CD14-positive monocyte (primary cell): ENCODE measurements around the gene FRRS1L. TPM values are rescaled to one million over a fixed set of nuclear protein-coding genes. Genes with fewer than 3 reads are reported as not detected.

Experiments used
- DNase-seq, 3 donors: peaks; one replicate each; pipeline ENCODE4 v3.0.0-alpha.2; 2011 to 2022
- H2AFZ ChIP-seq: 2 replicates; pipeline ENCODE4 v1.6.0; 2012; ENCODE audit warnings: mild to moderate bottlenecking, low read depth, low read length, inconsistent platforms; ENCODE audit not compliant: insufficient read depth, poor library complexity, severe bottlenecking
- H3K27ac ChIP-seq, 2 donors: 1 replicate in 1 of 2; 2 replicates in 1 of 2; pipeline ENCODE4 v1.5.1; 2012 to 2013; ENCODE audit warnings: low read length in 2 of 2, control low read depth in 1 of 2, inconsistent platforms in 1 of 2, low read depth in 1 of 2, mild to moderate bottlenecking in 1 of 2
- H3K27me3 ChIP-seq, 2 donors: one replicate each; pipeline versions ENCODE4 v1.6.0 to v1.6.1; 2011 to 2013; ENCODE audit warnings: low read length in 2 of 2; ENCODE audit not compliant: control insufficient read depth in 2 of 2, insufficient read depth in 2 of 2
- H3K36me3 ChIP-seq, 2 donors: replicated peaks in 1 of 2; 1 replicate in 1 of 2; 2 replicates in 1 of 2; pipeline versions ENCODE4 v1.5.1 to v1.6.1; 2012 to 2013; ENCODE audit warnings: low read length in 2 of 2, control low read depth in 1 of 2, inconsistent platforms in 1 of 2, mild to moderate bottlenecking in 1 of 2; ENCODE audit not compliant: insufficient read depth in 2 of 2, control insufficient read depth in 1 of 2
- H3K4me1 ChIP-seq, 2 donors: 1 replicate in 1 of 2; 2 replicates in 1 of 2; pipeline versions ENCODE4 v1.5.1 to v1.6.1; 2012 to 2013; ENCODE audit warnings: low read length in 2 of 2, control low read depth in 1 of 2, inconsistent platforms in 1 of 2, mild to moderate bottlenecking in 1 of 2, moderate library complexity in 1 of 2; ENCODE audit not compliant: insufficient read depth in 2 of 2, control insufficient read depth in 1 of 2
- H3K4me2 ChIP-seq: replicated peaks from 2 replicates; pipeline ENCODE3; 2012; ENCODE audit warnings: low read length, moderate library complexity, mild to moderate bottlenecking; ENCODE audit not compliant: poor library complexity, severe bottlenecking; ENCODE audit errors: extremely low read depth
- H3K4me3 ChIP-seq, 3 experiments: fragments of 200-600 bp in 1 of 3; sonication (generic) in 1 of 3; replicated peaks in 1 of 3; 1 replicate in 2 of 3; 2 replicates in 1 of 3; pipeline ENCODE4 v1.5.1; 2011 to 2013; ENCODE audit warnings: low read length in 3 of 3, mild to moderate bottlenecking in 3 of 3, control low read depth in 2 of 3, low read depth in 2 of 3, inconsistent platforms in 1 of 3, moderate library complexity in 1 of 3
- H3K79me2 ChIP-seq: 2 replicates; pipeline ENCODE4 v1.6.0; 2012; ENCODE audit warnings: mild to moderate bottlenecking, control low read depth, inconsistent platforms, low read length, moderate library complexity; ENCODE audit not compliant: insufficient read depth
- H3K9ac ChIP-seq: 2 replicates; pipeline ENCODE4 v1.6.0; 2017; ENCODE audit warnings: low read length, mild to moderate bottlenecking; ENCODE audit not compliant: insufficient read depth, poor library complexity, severe bottlenecking
- H3K9me3 ChIP-seq, 2 donors: replicated peaks in 1 of 2; 1 replicate in 1 of 2; 2 replicates in 1 of 2; pipeline versions ENCODE4 v1.5.1 to v1.6.1; 2012 to 2013; ENCODE audit warnings: low read length in 2 of 2, control low read depth in 1 of 2; ENCODE audit not compliant: control insufficient read depth in 1 of 2, insufficient read depth in 1 of 2
- H4K20me1 ChIP-seq: 2 replicates; pipeline ENCODE4 v1.6.0; 2012; ENCODE audit warnings: mild to moderate bottlenecking, low read length, control low read depth, moderate library complexity; ENCODE audit not compliant: insufficient read depth
- H3K27ac Mint-ChIP-seq, 7 donors: one replicate each; pipeline ENCODE4 v1.8.0; 2020; ENCODE audit warnings: mild to moderate bottlenecking in 7 of 7, mixed read lengths in 7 of 7, moderate library complexity in 6 of 7, inconsistent platforms in 2 of 7
- H3K27me3 Mint-ChIP-seq, 3 donors: one replicate each; pipeline ENCODE4 v1.8.0; 2021 to 2022; ENCODE audit warnings: low read depth in 3 of 3, mild to moderate bottlenecking in 3 of 3, mixed read lengths in 3 of 3, moderate library complexity in 3 of 3, inconsistent platforms in 1 of 3
- H3K36me3 Mint-ChIP-seq, 2 donors: one replicate each; pipeline ENCODE4 v1.8.0; 2020; ENCODE audit warnings: mixed read lengths in 2 of 2, inconsistent platforms in 1 of 2, mild to moderate bottlenecking in 1 of 2
- H3K4me1 Mint-ChIP-seq: one replicate; pipeline ENCODE4 v1.8.0; 2020; ENCODE audit warnings: mild to moderate bottlenecking, mixed read lengths
- H3K4me3 Mint-ChIP-seq, 2 donors: one replicate each; pipeline ENCODE4 v1.8.0; 2020; ENCODE audit warnings: mild to moderate bottlenecking in 2 of 2, mixed read lengths in 2 of 2, moderate library complexity in 1 of 2
- H3K9me3 Mint-ChIP-seq, 7 donors: one replicate each; pipeline ENCODE4 v1.8.0; 2020 to 2022; ENCODE audit warnings: mixed read lengths in 7 of 7, mild to moderate bottlenecking in 6 of 7, moderate library complexity in 6 of 7, inconsistent platforms in 2 of 7
- CTCF ChIP-seq: fragments of 200-600 bp; IDR thresholded peaks from one replicate; pipeline ENCODE4 v1.8.0; 2022; ENCODE audit warnings: antibody characterized with exemption, mild to moderate bottlenecking
- WGBS: methylation state at CpG from one replicate; pipeline ENCODE4 v1.1.5; 2013; ENCODE audit warnings: missing lambda C conversion rate; ENCODE audit not compliant: insufficient coverage; 5-methylcytosine and 5-hydroxymethylcytosine counted together
- intact Hi-C, 2 donors: fragments of 100-400 bp; cut with micrococcal nuclease; formaldehyde crosslinking; loops; one replicate each; pipeline versions ENCODE4 v1.15.0 to v1.15.1; 2023
- polyA plus RNA-seq, 3 donors: library from polyadenylated mRNA; depleted of rRNA in 1 of 3; unstranded in 2 of 3; stranded (reverse) in 1 of 3; fragments of 300-500 nt in 2 of 3; fragments of >200 nt in 1 of 3; fragmentation: Illumina TruSeq in 2 of 3; gene quantifications; 1 replicate in 2 of 3; 2 replicates in 1 of 3; pipeline ENCODE4 v1.2.3, GENCODE V29; 2012 to 2021

FRRS1L gene
- polyA plus RNA-seq, 3 donors = not detected

DNA sequence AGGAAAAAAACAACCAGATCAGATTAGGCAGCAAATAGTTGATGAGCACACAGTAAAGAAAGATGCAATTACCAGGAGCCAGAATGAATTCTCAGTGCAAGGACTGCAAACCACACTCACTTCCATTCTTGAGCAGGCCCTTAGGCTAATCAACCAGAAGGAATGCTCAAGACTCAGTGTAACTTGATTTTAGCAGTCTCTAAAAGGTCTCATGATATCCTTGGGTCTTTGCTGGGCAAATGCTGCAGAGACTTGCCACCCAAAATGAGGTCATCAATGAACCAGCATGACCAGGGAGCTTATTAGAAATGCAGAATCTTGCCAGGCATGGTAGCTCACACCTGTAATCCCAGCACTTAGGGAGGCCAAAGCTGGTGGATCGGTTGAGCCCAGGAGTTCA is 27.2 kb downstream of the FRRS1L start:
- H3K4me2 ChIP-seq = no peak overlapping the region
- no peaks in the 10 kb centered on the region for H4K20me1 ChIP-seq
- Mint-ChIP-seq H3K4me3 (no peak overlapping the region), H3K36me3 (no peaks in the 10 kb centered on the region), H3K27me3 (peaks cover 0 to 14% (median 13%) of the 10 kb centered on the region in 3 donors), H3K4me1 (peaks cover 4% of the 10 kb centered on the region), H3K27ac (no peak overlapping the region), H3K9me3 (no peaks in the 10 kb centered on the region)
- no peak for DNase-seq
- H3K27ac ChIP-seq = no peak overlapping the region
- H3K4me3 ChIP-seq = no peak overlapping the region
- H3K36me3 ChIP-seq = no peaks in the 10 kb centered on the region
- H3K9me3 ChIP-seq = no peaks in the 10 kb centered on the region
- H2AFZ ChIP-seq = no peak overlapping the region
- intact Hi-C loops = no loop called here
- no peak overlapping the region for H3K9ac ChIP-seq
- no peaks in the 10 kb centered on the region for H3K27me3 ChIP-seq
- WGBS = no CpG with 5 or more reads among the region's 1 CpG
- H3K4me1 ChIP-seq = peaks cover 0 to 4% of the 10 kb centered on the region in 2 donors
- no peak for TF ChIP-seq CTCF
- no peaks in the 10 kb centered on the region for H3K79me2 ChIP-seq

GRCh38 chr9:109138421-109138820 is 28.6 kb downstream of the FRRS1L start:
- H3K9ac ChIP-seq = no peak overlapping the region
- no peak for DNase-seq
- no peaks in the 10 kb centered on the region for H3K9me3 Mint-ChIP-seq
- no peak overlapping the region for H3K27ac Mint-ChIP-seq
- H3K4me1 Mint-ChIP-seq = no peaks in the 10 kb centered on the region
- H3K27me3 ChIP-seq = no peaks in the 10 kb centered on the region
- no peaks in the 10 kb centered on the region for H3K79me2 ChIP-seq
- no peaks in the 10 kb centered on the region for H4K20me1 ChIP-seq
- H3K9me3 ChIP-seq = no peaks in the 10 kb centered on the region
- H3K36me3 ChIP-seq = no peaks in the 10 kb centered on the region
- H3K27me3 Mint-ChIP-seq = peaks cover 0 to 14% (median 11%) of the 10 kb centered on the region in 3 donors
- WGBS = 100% methylated on average over 1 of the region's 2 CpGs
- H3K4me3 ChIP-seq = no peak overlapping the region
- no peak overlapping the region for H3K4me3 Mint-ChIP-seq
- no peaks in the 10 kb centered on the region for H3K36me3 Mint-ChIP-seq
- H3K4me1 ChIP-seq = no peaks in the 10 kb centered on the region
- H3K4me2 ChIP-seq = no peak overlapping the region
- no peak overlapping the region for H3K27ac ChIP-seq
- intact Hi-C loops = no loop called here
- no peak overlapping the region for H2AFZ ChIP-seq
- TF ChIP-seq CTCF = no peak
